ENCODE measurements around the gene CCNL2.

DNA sequence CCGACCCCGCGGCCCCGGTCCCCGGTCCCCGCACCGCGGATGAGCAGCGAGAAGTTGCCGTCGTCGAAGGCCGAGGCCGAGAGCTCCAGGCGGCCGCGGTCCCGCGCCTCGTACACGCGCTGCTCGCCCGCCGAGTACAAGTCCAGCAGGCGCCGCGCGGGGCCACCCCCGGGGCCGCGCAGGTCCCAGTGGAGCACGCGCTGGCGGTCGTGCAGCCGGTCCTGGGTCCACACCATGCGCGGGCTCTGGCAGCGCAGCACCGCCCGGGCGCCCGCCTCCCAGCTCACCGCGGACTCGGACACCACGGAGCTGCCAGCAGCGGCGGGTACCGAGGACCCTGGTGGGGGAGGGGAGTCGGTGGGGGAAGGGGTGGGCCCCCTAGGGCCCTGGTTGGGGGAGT is 43.7 kb downstream of the CCNL2 start:
- TF ChIP-seq, protein P1, sequence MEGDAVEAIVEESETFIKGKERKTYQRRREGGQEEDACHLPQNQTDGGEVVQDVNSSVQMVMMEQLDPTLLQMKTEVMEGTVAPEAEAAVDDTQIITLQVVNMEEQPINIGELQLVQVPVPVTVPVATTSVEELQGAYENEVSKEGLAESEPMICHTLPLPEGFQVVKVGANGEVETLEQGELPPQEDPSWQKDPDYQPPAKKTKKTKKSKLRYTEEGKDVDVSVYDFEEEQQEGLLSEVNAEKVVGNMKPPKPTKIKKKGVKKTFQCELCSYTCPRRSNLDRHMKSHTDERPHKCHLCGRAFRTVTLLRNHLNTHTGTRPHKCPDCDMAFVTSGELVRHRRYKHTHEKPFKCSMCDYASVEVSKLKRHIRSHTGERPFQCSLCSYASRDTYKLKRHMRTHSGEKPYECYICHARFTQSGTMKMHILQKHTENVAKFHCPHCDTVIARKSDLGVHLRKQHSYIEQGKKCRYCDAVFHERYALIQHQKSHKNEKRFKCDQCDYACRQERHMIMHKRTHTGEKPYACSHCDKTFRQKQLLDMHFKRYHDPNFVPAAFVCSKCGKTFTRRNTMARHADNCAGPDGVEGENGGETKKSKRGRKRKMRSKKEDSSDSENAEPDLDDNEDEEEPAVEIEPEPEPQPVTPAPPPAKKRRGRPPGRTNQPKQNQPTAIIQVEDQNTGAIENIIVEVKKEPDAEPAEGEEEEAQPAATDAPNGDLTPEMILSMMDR (IDR thresholded peaks at IDR 0.05): no peak
- TF ChIP-seq CREB1 (CRISPR knock-in tag; IDR thresholded peaks at IDR 0.05) (no peak), TEAD4 (CRISPR knock-in tag; IDR thresholded peaks at IDR 0.05) (no peak), MYBL2 (CRISPR knock-in tag; IDR thresholded peaks at IDR 0.05) (no peak), ZNF317 (CRISPR knock-in tag; IDR thresholded peaks at IDR 0.05; ENCODE audit: borderline replicate concordance, low read depth) (no peak), FOXP1 (CRISPR knock-in tag; IDR thresholded peaks at IDR 0.05; ENCODE audit: borderline replicate concordance) (no peak), MAX (CRISPR knock-in tag; IDR thresholded peaks at IDR 0.05) (no peak; the same call in 1 of the 2 replicates), RELA (CRISPR knock-in tag; IDR thresholded peaks at IDR 0.05; ENCODE audit: borderline replicate concordance) (no peak), MLX (CRISPR knock-in tag; IDR thresholded peaks at IDR 0.05) (no peak)
- TF ChIP-seq, protein P2, sequence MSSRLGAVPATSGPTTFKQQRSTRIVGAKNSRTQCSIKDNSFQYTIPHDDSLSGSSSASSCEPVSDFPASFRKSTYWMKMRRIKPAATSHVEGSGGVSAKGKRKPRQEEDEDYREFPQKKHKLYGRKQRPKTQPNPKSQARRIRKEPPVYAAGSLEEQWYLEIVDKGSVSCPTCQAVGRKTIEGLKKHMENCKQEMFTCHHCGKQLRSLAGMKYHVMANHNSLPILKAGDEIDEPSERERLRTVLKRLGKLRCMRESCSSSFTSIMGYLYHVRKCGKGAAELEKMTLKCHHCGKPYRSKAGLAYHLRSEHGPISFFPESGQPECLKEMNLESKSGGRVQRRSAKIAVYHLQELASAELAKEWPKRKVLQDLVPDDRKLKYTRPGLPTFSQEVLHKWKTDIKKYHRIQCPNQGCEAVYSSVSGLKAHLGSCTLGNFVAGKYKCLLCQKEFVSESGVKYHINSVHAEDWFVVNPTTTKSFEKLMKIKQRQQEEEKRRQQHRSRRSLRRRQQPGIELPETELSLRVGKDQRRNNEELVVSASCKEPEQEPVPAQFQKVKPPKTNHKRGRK (CRISPR knock-in tag; IDR thresholded peaks at IDR 0.05; ENCODE audit: borderline replicate concordance): no peak
- TF ChIP-seq, protein P3, sequence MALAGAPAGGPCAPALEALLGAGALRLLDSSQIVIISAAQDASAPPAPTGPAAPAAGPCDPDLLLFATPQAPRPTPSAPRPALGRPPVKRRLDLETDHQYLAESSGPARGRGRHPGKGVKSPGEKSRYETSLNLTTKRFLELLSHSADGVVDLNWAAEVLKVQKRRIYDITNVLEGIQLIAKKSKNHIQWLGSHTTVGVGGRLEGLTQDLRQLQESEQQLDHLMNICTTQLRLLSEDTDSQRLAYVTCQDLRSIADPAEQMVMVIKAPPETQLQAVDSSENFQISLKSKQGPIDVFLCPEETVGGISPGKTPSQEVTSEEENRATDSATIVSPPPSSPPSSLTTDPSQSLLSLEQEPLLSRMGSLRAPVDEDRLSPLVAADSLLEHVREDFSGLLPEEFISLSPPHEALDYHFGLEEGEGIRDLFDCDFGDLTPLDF (CRISPR knock-in tag; IDR thresholded peaks at IDR 0.05): no peak

Data from WTC11 (cell line).